SU-DHL-6 (cell line): ENCODE data around the gene DLEU7.

Experiments used
- EZH2phosphoT487 ChIP-seq: fragments of 200-600 bp; sonication (generic), shearing (Covaris generic); conservative IDR thresholded peaks from 2 replicates; pipeline ENCODE4 v1.6.1; 2018; ENCODE audit warnings: mild to moderate bottlenecking, antibody characterized with exemption, low read length, moderate library complexity, mixed read lengths
- TF ChIP-seq, protein P1 (sequence below): fragments of 200-600 bp; sonication (generic); IDR thresholded peaks from one replicate; pipeline ENCODE4 v1.5.1; 2017; ENCODE audit warnings: antibody characterized with exemption, mild to moderate bottlenecking, low read length, moderate library complexity; ENCODE audit not compliant: insufficient read depth, poor library complexity, severe bottlenecking

- TF ChIP-seq, protein P1, sequence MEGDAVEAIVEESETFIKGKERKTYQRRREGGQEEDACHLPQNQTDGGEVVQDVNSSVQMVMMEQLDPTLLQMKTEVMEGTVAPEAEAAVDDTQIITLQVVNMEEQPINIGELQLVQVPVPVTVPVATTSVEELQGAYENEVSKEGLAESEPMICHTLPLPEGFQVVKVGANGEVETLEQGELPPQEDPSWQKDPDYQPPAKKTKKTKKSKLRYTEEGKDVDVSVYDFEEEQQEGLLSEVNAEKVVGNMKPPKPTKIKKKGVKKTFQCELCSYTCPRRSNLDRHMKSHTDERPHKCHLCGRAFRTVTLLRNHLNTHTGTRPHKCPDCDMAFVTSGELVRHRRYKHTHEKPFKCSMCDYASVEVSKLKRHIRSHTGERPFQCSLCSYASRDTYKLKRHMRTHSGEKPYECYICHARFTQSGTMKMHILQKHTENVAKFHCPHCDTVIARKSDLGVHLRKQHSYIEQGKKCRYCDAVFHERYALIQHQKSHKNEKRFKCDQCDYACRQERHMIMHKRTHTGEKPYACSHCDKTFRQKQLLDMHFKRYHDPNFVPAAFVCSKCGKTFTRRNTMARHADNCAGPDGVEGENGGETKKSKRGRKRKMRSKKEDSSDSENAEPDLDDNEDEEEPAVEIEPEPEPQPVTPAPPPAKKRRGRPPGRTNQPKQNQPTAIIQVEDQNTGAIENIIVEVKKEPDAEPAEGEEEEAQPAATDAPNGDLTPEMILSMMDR: no peak
- no peak for TF ChIP-seq EZH2phosphoT487
These were observed 34.1 kb downstream of the DLEU7 start for GRCh38 chr13:50809133-50810090.
